ENCODE results near the gene CLEC6A. TPM values are rescaled to one million over a fixed set of nuclear protein-coding genes. Genes with fewer than 3 reads are reported as not detected.
A peak's percentile ranks its signal among the peaks of the same experiment; 100 is the strongest.

CLEC6A gene
- polyA plus RNA-seq, 3 donors: 3.2 to 6.3 (median 3.4) TPM

DNA sequence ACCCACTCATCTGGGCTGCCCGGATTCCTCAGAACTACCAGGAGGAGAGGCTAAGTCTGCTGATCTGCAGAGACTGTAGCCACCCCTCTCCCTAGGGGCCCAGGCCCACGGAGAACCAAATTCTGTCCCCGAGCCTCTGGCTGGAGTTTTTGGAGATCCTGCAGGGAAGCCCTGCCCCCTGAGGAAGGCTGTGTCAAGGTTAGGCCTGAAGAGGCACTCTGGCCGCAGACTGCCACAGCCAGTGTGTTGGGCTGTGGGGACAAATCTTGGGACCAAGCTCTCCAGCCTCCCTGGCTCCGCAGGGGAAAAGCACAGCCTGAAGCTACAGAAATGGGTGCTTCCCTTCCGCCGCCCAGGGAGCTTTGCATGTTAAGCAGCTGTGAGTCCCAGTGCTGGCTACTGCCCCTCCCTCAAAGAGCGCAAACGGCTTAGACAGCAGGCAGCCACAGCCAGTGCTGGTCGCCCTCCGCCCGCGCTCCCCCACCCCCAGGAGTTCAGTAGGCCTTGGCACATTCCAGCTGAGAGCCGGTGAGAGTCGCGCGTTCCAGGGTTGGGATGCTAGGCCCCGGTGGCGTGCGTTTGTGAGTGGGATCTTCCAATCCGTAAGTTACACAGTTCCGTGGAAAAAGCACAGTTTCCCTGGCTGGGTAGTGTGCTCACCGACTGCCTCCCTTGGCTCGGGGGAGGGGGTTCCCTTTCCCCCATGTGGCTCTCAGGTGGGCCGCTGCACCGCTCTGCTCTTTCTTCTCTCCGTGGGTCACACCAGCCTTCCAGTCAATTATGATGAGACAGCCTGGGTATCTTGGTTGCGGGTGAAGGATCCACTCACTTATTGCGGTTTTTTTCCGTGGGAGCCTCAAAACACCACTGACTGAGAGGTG lies 71.7 kb downstream of the CLEC6A start:
- Mint-ChIP-seq H3K27ac (peak overlapping the region in 2 of 7 donors; percentile 25 to 26), H3K4me1 (peaks cover 7% of the 10 kb centered on the region)

More for the DNA sequence above, 71.7 kb downstream of the CLEC6A start:
- H3K36me3 ChIP-seq (replicated peaks in 1 of 2; ENCODE audit: control insufficient read depth in 1 of 2, insufficient read depth in 2 of 2, low read length in 2 of 2): peaks cover 4 to 56% of the 10 kb centered on the region in 2 donors
- no peaks in the 10 kb centered on the region for H3K9me3 ChIP-seq (replicated peaks in 1 of 2; ENCODE audit: control insufficient read depth in 1 of 2, insufficient read depth in 1 of 2, low read length in 2 of 2)
- H4K20me1 ChIP-seq (ENCODE audit: insufficient read depth, low read length): peaks cover 2% of the 10 kb centered on the region
- peaks cover 64 to 72% of the 10 kb centered on the region in 2 donors for H3K36me3 Mint-ChIP-seq
- no peaks in the 10 kb centered on the region for H3K27me3 Mint-ChIP-seq (ENCODE audit: low read depth in 3 of 3)
- no peak overlapping the region for H3K4me2 ChIP-seq (replicated peaks; ENCODE audit: extremely low read depth, low read length, poor library complexity, severe bottlenecking)
- 98% methylated on average over 20 of the region's 30 CpGs for WGBS (ENCODE audit: insufficient coverage)
- DNase-seq: no peak
- TF ChIP-seq, protein P1, sequence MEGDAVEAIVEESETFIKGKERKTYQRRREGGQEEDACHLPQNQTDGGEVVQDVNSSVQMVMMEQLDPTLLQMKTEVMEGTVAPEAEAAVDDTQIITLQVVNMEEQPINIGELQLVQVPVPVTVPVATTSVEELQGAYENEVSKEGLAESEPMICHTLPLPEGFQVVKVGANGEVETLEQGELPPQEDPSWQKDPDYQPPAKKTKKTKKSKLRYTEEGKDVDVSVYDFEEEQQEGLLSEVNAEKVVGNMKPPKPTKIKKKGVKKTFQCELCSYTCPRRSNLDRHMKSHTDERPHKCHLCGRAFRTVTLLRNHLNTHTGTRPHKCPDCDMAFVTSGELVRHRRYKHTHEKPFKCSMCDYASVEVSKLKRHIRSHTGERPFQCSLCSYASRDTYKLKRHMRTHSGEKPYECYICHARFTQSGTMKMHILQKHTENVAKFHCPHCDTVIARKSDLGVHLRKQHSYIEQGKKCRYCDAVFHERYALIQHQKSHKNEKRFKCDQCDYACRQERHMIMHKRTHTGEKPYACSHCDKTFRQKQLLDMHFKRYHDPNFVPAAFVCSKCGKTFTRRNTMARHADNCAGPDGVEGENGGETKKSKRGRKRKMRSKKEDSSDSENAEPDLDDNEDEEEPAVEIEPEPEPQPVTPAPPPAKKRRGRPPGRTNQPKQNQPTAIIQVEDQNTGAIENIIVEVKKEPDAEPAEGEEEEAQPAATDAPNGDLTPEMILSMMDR (IDR thresholded peaks at IDR 0.05): no peak
- no peak overlapping the region for H3K9ac ChIP-seq (ENCODE audit: insufficient read depth, low read length, poor library complexity, severe bottlenecking)
- intact Hi-C loops (cut with micrococcal nuclease): no loop called here
- no peak overlapping the region for H3K4me3 ChIP-seq (replicated peaks in 1 of 3; ENCODE audit: low read depth in 2 of 3, low read length in 3 of 3)
- H2AFZ ChIP-seq (ENCODE audit: insufficient read depth, low read depth, low read length, poor library complexity, severe bottlenecking): no peak overlapping the region
- H3K27me3 ChIP-seq (ENCODE audit: control insufficient read depth in 2 of 2, insufficient read depth in 2 of 2, low read length in 2 of 2): no peaks in the 10 kb centered on the region
- no peaks in the 10 kb centered on the region for H3K79me2 ChIP-seq (ENCODE audit: insufficient read depth, low read length)
- no peak overlapping the region for H3K4me3 Mint-ChIP-seq
- no peak overlapping the region for H3K27ac ChIP-seq (ENCODE audit: low read depth in 1 of 2, low read length in 2 of 2)
- H3K4me1 ChIP-seq (ENCODE audit: control insufficient read depth in 1 of 2, insufficient read depth in 2 of 2, low read length in 2 of 2): peaks cover 3 to 9% of the 10 kb centered on the region in 2 donors
- H3K9me3 Mint-ChIP-seq: peaks cover 11 to 29% (median 20%) of the 10 kb centered on the region in 7 donors

Small RNA genes lying within 50 kb of the gene (small RNA-seq; reads per million reads assigned to genes)
- not detected for gene RNU6-275P (ENCODE audit: insufficient read length, low read depth)

Other genes with a start within 250 kb of the CLEC6A start
- under 1 TPM in 1 of 3 donors, not detected in 2; 0.25 TPM for gene FAM90A1, start 228.3 kb upstream of the CLEC6A start, polyA plus RNA-seq
- gene CLEC4D, start 57.5 kb downstream of the CLEC6A start, polyA plus RNA-seq: 10 to 100 TPM; 15.6 to 56.2 (median 35.4) TPM
- 100 to 1,000 TPM in 2 of 3 donors, 10 to 100 TPM in 1; 50.8 to 218 (median 126) TPM for gene CLEC4E, start 84.9 kb downstream of the CLEC6A start, polyA plus RNA-seq
- under 1 TPM in 2 of 3 donors, not detected in 1; 0.13 to 0.15 TPM for gene AICDA, start 156.9 kb downstream of the CLEC6A start, polyA plus RNA-seq
- not detected for gene MFAP5, start 206.9 kb downstream of the CLEC6A start, polyA plus RNA-seq
- gene RIMKLB, start 242.0 kb downstream of the CLEC6A start, polyA plus RNA-seq: 1 to 10 TPM; 1.0 to 6.6 (median 1.2) TPM

Measured in CD14-positive monocyte (primary cell).